TTC549 (cell line): ENCODE results near the gene LMBR1L.

Experiments used
- FAIRE-seq: peaks from 2 replicates; lab custom pipeline; 2012; peaks lifted over from hg19 to GRCh38; lab: Jason Lieb, UNC

LMBR1L gene

GRCh38 chr12:49051777-49052438 lies 58.7 kb downstream of the LMBR1L start:
- FAIRE-seq, result no peak

- FAIRE-seq, result no peak
Measured at GRCh38 chr12:49051373-49051764, 59.3 kb downstream of the LMBR1L start.

GRCh38 chr12:49050507-49051372 lies 59.9 kb downstream of the LMBR1L start:
- FAIRE-seq, result no peak

GRCh38 chr12:49049566-49050224 lies 61.0 kb downstream of the LMBR1L start:
- FAIRE-seq, result no peak

- no peak for FAIRE-seq
Measured at GRCh38 chr12:49048953-49049352, 61.7 kb downstream of the LMBR1L start.
